ENCODE results near the gene RSPO4. TPM values are rescaled to one million over a fixed set of nuclear protein-coding genes. Genes with fewer than 3 reads are reported as not detected.
A peak's percentile ranks its signal among the peaks of the same experiment; 100 is the strongest.

RSPO4 gene
- total RNA-seq, 2 donors from 2014 or later, result 0.08 to 0.12 TPM

GRCh38 chr20:973785-974194 is 28.3 kb downstream of the RSPO4 start:
- Histone ChIP-seq H3K9me3 (no peaks in the 10 kb centered on the region), H3K4me1 (no peaks in the 10 kb centered on the region), H3K27ac (no peak overlapping the region), H3K27me3 (no peaks in the 10 kb centered on the region), H3K36me3 (no peaks in the 10 kb centered on the region), H3K4me3 (no peak overlapping the region), H3K9ac (ENCODE audit: low read depth in 2 of 2, low read length in 2 of 2) (no peak overlapping the region)
- TF ChIP-seq CTCF (IDR thresholded peaks at IDR 0.05), result no peak
- intact Hi-C loops (cut with DNase I), result no loop called here
- DNase-seq, result peak; percentile 21

- no peak for TF ChIP-seq CTCF (IDR thresholded peaks at IDR 0.05)
- intact Hi-C loops (cut with DNase I), result no loop called here
- Histone ChIP-seq H3K36me3 (no peaks in the 10 kb centered on the region), H3K4me1 (no peaks in the 10 kb centered on the region), H3K27ac (no peak overlapping the region), H3K9ac (ENCODE audit: low read depth in 2 of 2, low read length in 2 of 2) (no peak overlapping the region), H3K9me3 (no peaks in the 10 kb centered on the region), H3K4me3 (no peak overlapping the region), H3K27me3 (no peaks in the 10 kb centered on the region)
- no peak for DNase-seq
Measured at GRCh38 chr20:972256-972655, 29.9 kb downstream of the RSPO4 start.

DNA sequence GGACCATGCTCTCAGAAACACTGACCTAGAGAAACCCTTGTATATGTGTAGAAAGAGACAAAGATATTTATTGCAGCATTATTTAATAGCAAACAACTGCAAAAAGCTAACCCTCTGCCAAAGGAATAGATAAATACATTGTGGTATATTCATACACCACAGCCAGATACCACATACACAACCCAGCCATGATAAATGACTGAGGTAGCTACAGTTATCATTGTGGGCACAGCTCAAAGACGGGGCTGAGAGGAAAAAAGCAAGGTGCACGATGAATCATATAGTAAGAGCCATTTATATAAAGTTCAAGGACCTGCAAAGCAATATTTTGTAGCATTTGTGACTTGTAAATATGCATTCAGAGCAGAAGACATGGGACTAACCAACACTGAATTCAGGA is 30.8 kb downstream of the RSPO4 start:
- Histone ChIP-seq H3K36me3 (no peaks in the 10 kb centered on the region), H3K27me3 (no peaks in the 10 kb centered on the region), H3K4me1 (no peaks in the 10 kb centered on the region), H3K9me3 (no peaks in the 10 kb centered on the region), H3K9ac (ENCODE audit: low read depth in 2 of 2, low read length in 2 of 2) (no peak overlapping the region), H3K4me3 (no peak overlapping the region), H3K27ac (no peak overlapping the region)
- DNase-seq, result no peak
- intact Hi-C loops (cut with DNase I), result no loop called here
- no peak for TF ChIP-seq CTCF (IDR thresholded peaks at IDR 0.05)

GRCh38 chr20:969868-970267 is 32.2 kb downstream of the RSPO4 start:
- no peak for TF ChIP-seq CTCF (IDR thresholded peaks at IDR 0.05)
- Histone ChIP-seq H3K4me3 (no peak overlapping the region), H3K27me3 (no peaks in the 10 kb centered on the region), H3K36me3 (no peaks in the 10 kb centered on the region), H3K4me1 (no peaks in the 10 kb centered on the region), H3K9me3 (no peaks in the 10 kb centered on the region), H3K9ac (ENCODE audit: low read depth in 2 of 2, low read length in 2 of 2) (no peak overlapping the region), H3K27ac (no peak overlapping the region)
- intact Hi-C loops (cut with DNase I), result no loop called here
- no peak for DNase-seq

GRCh38 chr20:967796-968742 is 34.0 kb downstream of the RSPO4 start:
- no peaks in the 10 kb centered on the region for H3K4me1 ChIP-seq
- H3K36me3 ChIP-seq, result no peaks in the 10 kb centered on the region
- no peak overlapping the region for H3K4me3 ChIP-seq
- no peaks in the 10 kb centered on the region for H3K9me3 ChIP-seq
- H3K27me3 ChIP-seq, result no peaks in the 10 kb centered on the region
- H3K27ac ChIP-seq, result no peak overlapping the region
- intact Hi-C loops (cut with DNase I), result no loop called here
- DNase-seq, result peak; percentile 22
- H3K9ac ChIP-seq (ENCODE audit: low read depth in 2 of 2, low read length in 2 of 2), result no peak overlapping the region
- TF ChIP-seq CTCF (IDR thresholded peaks at IDR 0.05), result no peak

Data from colonic mucosa (tissue), 4 donors.